A673 (cell line): ENCODE data around the gene SYTL5.

Source experiments
- CTCF ChIP-seq: fragments of 300-800, 200-600 bp; sonication (generic); conservative IDR thresholded peaks from 2 replicates; pipeline ENCODE4 v1.5.1; 2017; ENCODE audit warnings: low read depth, mild to moderate bottlenecking, antibody characterized with exemption, low read length, moderate library complexity, mixed read lengths
- EZH2 ChIP-seq: fragments of 200-600 bp; sonication (generic); IDR thresholded peaks from 2 replicates; pipeline ENCODE4 v1.6.1; 2017; ENCODE audit warnings: borderline replicate concordance, low read depth, mild to moderate bottlenecking, mixed read lengths, antibody characterized with exemption, low read length; ENCODE audit not compliant: poor library complexity, severe bottlenecking

GRCh38 chrX:38082309-38082708 lies 76.0 kb downstream of the SYTL5 start:
- TF ChIP-seq CTCF: no peak
- no peak for TF ChIP-seq EZH2
